Heart left ventricle (tissue), 13 donors: Measurements from ENCODE around the gene AP4M1.

Experiments used
- POLR2A ChIP-seq, 2 donors: fragments of 450-650 bp; IDR thresholded peaks; one replicate each; pipeline ENCODE4 v1.6.1; 2017; ENCODE audit warnings: antibody characterized with exemption in 2 of 2, mild to moderate bottlenecking in 2 of 2, moderate library complexity in 2 of 2
- TF ChIP-seq, protein P1 (sequence below), 12 donors: fragments of 200-600 bp; sonication (generic) in 4 of 12; IDR thresholded peaks; one replicate each; pipeline versions ENCODE4 v1.5.0 to v1.8.0; 2018 to 2022; ENCODE audit warnings: antibody characterized with exemption in 12 of 12, mild to moderate bottlenecking in 5 of 12
- donor health status: ischemic (EF 13 %, LVEDD 7.1; RV severe dilation, severe dysfunction).
- donor health status: DM: no; HTN: yes; CAD: no.
- donor health status: DM: no; HTN: no; CAD: no.
- donor health status: ischemic (EF 25% LVEDD 6.9; RV normal size, moderate dysfunction).
- donor health status: ischemic (EF 25% LVEDD 5.7; RV mildly dilated, moderate dysfunction).
- donor health status: ischemic (EF 35%, LVEDD 5.7; RV mildly dilated, moderate dysfunction).
- donor health status: nonischemic (EF 11% LVEDD 7.7; RV severe dilation, severe dysfunction).
- donor health status: DM: yes; HTN: yes; CAD: no.
- donor health status: PGD.
- donor health status: ischemic (EF 29% LVEDD 5.4; RV normal size, mild dysfunction).
- donor health status: nonischemic (EF 23%, LVEDD 6.1; RV moderate dilation, normal function).

DNA sequence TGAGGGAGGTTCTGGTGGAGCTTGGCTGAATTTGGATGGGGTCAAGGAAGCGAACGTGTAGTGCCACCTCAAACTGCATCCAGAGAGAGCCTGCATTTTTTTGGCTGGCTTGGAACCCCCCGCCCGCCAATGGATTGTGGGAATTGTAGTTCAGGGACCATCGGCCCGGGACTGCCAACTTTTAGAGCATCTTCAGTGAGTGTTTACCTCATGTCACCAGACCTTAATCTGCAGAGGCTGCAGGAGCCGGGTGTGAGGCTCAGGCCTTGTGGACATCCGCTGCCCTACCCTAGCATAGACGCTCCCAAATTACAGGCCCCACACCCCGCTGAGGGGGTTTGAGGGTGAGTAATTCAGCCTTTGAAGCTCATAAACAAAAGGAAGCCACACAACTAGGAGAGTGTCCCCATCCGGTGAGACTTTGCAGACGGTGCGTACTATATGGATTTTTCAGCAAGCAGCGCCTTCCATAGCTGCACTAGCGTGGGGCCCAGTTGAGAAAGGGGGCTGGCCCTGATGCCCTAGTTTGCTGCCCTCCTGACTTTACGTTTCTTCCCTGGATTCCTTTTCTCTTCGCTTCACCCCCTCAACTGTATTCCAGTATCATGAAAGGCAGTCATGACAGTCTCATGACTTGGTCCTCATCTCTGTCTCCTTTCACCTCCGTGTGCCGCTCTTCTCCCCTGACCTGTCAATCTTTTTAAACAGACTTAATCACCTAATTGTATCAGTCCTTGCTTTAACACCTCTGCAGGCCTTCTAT is 18.7 kb downstream of the AP4M1 start:
- TF ChIP-seq, protein P1, sequence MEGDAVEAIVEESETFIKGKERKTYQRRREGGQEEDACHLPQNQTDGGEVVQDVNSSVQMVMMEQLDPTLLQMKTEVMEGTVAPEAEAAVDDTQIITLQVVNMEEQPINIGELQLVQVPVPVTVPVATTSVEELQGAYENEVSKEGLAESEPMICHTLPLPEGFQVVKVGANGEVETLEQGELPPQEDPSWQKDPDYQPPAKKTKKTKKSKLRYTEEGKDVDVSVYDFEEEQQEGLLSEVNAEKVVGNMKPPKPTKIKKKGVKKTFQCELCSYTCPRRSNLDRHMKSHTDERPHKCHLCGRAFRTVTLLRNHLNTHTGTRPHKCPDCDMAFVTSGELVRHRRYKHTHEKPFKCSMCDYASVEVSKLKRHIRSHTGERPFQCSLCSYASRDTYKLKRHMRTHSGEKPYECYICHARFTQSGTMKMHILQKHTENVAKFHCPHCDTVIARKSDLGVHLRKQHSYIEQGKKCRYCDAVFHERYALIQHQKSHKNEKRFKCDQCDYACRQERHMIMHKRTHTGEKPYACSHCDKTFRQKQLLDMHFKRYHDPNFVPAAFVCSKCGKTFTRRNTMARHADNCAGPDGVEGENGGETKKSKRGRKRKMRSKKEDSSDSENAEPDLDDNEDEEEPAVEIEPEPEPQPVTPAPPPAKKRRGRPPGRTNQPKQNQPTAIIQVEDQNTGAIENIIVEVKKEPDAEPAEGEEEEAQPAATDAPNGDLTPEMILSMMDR (IDR thresholded peaks at IDR 0.05): no peak
- TF ChIP-seq POLR2A (IDR thresholded peaks at IDR 0.05): no peak
